GM18526 (cell line): Measurements from ENCODE around the gene TUBGCP2.

Experiments
- POLR2A ChIP-seq: IDR thresholded peaks from 3 replicates; pipeline ENCODE4 v1.6.1; 2011; ENCODE audit not compliant: insufficient read length; ENCODE audit errors: extremely low read depth

Gene TUBGCP2

DNA sequence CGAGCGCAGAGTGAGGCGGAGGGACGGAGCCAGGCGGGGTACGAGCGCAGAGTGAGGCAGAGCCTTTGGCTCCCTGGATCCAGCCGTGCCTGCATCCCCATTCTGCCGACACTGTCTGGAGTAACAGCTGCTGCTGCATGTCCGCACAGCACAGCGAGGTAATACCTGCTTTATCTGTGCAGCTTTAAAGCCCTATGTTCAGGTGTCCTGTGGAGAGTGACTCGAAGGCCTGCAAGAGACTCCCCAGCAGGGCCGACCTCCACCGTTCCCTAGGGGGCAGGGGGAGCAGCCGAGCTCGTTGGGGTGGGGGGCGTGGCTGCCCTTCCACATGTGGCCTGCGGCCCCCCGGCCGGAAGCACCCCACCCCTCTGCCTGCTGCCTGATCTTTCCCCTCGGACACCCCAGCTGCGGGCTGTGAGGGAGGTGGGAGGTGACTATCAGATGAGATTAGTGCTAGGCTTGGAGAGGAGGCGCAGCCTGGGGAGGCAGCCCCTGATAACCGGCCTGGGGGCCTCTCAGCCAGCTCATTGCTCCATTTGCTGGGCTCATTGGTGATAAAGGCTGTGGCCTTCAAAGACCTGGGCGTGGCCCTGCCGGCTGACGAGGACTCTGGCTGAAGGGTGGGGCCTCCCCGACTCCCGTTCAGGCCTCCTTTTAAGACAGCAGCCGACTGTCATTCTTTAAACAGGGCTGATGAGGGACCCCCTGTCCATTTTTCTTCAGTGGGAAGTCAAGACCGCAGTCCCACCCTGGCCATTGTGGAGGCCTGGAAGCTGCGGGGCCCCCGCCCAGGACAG, 63.0 kb downstream of the TUBGCP2 start:
- TF ChIP-seq POLR2A = no peak

DNA sequence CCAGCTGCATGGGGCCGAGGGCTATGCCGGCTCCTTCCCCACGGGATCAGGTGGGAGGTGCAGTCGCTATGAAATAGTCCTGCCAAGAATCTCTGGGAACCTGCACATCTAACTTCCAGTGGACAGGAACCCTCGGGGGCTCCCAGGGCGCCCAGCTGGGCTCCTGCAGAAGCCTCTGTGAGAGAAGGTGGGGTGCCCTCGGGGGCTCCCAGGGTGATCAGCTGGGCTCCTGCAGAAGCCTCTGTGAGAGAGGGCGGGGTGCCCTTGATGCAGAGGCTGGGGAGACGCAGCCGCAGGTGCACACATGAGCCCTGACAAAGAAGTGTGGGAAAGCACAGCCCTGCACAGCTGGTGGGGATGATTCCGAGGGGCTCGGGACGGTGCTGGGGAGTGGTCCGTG, 65.1 kb downstream of the TUBGCP2 start:
- no peak for TF ChIP-seq POLR2A

DNA sequence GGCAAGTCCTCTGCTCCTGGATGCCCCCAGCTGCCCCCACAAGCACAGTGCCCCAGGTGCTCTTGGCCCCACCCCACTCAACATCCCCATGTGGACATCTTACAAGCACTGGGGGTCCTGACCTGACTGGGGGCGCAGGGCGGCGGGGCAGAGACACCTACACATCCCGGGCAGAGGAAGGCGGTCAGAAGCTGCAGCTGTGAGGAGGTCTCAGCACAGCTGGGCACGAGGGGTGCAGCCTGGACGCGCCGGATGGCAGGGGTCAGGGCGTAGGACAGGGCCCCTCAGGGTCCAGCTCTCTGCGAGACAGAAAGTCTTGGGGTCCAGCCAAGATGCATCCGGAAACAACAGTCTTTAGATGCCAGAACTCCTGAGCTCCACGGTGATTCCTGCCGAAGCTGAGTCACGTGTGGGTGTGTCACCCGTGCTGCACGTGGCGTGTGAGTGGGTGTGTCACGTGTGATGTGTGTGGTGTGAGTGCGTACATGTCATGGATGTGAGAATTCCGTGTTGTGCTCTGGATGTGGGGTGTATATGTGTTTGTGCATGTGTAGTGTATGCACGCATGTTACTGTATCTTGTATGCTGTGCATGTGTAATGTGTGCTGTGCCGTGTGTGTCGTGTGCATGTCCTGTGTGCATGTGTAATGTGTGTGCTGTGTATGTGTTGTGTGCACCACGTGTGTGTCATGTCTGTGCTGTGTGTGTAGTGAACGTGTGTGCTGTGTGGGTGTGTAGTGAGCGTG, 65.9 kb downstream of the TUBGCP2 start:
- no peak for TF ChIP-seq POLR2A

DNA sequence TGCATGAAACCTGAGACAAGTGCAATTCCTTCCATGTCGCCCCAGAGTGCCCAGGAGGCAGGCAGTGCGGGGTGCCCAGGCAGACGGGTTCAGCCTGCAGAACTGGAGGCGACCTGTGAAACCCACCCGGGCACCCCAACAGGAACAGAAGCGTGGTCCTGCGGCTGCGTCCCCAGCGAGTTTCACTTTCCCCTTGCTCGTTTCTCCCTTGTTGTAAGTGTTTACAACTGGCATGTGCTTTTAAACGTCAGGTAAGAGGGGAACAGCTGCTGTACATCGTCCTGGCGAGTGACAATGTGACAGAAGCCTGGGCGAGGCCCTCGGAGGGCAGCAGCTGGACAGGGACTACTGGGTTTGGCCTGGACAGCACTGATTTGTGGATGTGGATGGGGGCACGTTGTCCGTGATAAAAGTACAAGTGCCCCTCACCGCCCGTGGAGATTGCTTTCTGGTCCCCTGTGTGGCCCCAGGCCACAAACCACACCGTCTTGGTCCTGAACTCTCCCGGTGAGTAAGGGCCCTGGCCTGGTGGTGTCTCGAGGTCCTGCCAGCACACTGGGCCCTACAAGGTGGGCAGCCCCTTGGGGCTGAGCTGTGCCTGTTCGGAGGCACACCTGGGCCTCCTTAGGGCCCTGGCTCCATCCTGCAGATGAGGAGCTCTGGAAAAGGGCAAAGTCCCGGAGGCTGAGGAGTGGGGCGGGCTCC, 67.0 kb downstream of the TUBGCP2 start:
- TF ChIP-seq POLR2A = no peak

DNA sequence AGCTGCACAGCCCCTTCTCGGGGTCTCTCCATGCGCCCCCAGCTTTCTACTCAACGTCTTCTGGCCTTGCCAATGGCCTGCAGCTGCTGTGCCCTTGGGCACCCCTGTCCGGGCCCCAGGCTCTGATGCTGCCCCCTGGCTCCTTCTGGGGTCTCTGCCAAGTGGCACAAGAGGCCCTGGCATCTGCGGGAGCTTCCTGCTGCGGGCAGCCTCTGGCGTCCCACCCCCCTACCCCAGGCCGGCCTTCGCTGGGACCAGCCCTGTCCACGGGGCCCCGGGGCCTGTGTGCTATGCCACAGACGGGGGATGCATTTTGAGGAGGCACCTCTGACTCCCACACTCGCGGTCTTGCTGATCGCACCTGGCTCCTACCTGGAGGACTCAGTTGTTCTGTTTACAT, 68.7 kb downstream of the TUBGCP2 start:
- TF ChIP-seq POLR2A = no peak

DNA sequence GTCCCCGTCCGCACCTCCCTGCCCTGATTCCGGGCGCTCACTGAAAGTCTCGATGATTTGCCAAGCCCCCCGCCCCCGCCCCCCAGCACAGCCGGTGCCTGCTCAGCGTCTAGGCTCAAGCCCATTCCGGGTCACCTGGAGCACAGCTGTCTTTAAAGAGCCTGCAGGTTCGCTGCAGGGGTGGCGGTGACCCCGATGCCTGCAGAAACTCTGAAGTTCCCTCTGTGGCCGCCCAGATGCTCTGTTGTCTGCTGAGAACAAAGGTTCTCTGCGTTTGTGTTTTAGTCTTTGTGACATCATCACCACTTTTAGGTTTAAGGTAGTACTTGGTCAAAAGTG, 70.2 kb downstream of the TUBGCP2 start:
- TF ChIP-seq POLR2A = no peak

DNA sequence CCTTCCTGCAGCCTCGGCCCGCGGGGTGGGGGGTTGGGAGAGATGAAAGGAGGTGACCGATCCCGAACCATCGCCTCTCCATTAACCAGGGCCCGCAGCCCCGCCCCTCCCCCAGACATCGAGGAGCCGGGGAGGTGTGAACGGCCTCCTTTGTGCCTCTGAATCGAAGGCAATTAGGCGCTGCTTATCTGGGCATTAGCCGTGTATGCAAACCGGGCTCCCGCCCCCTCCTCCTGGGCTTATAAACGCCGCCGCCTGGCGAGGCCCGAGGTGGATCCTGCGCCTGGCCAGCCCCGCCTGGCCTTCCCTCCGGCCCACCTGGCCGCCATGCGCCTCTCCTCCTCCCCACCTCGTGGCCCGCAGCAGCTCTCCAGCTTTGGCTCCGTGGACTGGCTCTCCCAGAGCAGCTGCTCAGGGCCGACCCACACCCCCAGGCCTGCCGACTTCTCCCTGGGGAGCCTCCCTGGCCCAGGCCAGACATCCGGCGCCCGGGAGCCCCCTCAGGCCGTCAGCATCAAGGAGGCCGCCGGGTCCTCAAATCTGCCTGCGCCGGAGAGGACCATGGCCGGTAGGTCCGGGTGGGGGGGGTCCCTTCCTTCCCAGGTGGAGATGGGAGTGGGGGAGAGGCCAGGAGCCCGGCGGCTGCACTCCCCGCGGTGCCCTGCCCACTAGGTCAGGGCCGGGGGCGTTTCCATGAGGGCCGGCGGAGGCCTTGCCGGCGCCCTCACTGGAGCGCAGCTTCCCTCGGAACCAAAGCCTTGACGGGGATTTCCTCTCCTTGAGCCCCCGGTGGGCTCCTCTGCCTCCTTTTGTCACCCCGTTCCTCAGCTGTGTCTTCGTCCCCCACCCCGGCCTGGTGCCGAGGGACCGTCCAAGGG, 70.8 kb downstream of the TUBGCP2 start, which contains the start of gene VENTX:
Gene VENTX, plus strand, starts transcription at position 268 of the 878 bp plus-strand sequence. Its CDS starts 60 bp downstream, at position 328.
- no peak for TF ChIP-seq POLR2A

DNA sequence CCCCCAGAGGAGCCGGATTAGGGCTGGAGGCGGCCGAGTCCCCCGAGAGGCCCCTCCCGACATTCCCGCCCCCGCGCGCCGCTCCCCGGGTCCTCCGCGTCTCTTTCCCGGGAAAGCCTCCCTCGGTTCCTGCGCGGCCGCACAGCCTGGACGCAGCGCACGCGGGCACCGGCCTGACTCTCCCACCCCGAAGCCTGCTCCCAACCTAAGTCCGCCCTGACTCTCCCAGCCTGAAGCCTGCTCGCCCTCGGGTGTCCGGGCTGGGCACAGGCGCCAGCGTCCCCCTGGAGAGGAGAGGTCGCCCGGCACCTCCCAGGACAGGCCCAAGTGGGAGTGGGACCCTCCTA, 71.5 kb downstream of the TUBGCP2 start:
- no peak for TF ChIP-seq POLR2A

DNA sequence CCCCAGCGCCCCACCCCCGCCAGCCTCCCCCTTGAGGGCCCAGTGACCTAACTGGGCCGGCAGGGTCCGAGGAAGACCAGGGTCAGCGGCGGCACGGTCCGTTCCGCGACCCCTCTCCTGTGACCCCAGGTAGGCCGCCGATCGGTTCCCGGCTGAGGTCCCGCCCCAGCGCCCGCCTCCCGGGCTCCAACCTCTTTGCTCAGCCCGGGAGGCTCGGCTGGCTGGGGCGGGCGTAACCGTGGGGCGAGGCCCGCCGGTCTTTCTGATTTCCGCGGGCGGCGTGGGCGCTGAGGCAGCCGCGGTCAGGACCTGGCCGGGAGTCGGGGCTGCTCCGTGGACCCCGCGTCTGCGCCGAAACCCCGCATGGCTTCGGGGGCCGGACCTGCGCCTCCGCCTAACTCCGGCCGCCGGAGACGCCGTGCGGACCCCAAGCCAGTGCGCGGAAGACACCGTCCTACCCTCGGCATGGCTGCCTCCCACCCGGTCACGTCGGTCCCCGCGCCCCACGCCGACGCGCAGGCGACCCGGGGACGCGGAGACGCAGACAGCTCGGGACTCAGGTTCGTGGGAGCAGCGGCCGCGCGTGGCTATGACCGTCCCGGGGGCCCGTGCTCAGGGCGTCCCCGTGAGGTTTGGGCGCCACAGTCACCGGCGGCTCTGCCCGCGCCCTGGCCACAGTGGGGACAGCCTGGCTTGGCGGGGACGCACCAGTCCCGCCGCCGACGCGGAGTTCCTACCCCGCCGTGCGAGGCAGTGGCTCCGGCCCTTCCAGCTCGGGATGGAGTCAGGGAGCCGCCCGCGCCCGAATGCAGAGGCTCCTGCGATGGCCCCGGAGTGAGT, 72.1 kb downstream of the TUBGCP2 start:
- no peak for TF ChIP-seq POLR2A

DNA sequence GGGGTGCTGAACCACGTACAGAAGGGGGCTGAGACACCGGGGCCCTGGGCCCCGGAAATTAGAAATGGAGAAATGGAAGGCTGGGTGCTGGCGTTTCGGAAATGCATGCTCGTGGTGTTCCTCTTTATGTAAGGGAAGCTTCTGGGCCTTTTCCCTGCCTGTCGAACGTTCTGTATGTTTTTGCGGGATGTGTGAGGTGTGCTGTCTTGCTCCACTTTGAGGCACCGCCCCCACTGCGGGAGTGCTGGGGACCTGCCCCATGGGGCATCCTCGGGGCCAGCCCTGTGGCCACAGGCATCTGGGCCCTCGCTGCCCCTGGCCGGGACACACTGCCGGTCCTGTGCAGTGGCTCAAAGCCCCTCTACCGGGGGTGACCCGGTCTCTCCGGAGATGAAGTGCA, 72.7 kb downstream of the TUBGCP2 start:
- no peak for TF ChIP-seq POLR2A

DNA sequence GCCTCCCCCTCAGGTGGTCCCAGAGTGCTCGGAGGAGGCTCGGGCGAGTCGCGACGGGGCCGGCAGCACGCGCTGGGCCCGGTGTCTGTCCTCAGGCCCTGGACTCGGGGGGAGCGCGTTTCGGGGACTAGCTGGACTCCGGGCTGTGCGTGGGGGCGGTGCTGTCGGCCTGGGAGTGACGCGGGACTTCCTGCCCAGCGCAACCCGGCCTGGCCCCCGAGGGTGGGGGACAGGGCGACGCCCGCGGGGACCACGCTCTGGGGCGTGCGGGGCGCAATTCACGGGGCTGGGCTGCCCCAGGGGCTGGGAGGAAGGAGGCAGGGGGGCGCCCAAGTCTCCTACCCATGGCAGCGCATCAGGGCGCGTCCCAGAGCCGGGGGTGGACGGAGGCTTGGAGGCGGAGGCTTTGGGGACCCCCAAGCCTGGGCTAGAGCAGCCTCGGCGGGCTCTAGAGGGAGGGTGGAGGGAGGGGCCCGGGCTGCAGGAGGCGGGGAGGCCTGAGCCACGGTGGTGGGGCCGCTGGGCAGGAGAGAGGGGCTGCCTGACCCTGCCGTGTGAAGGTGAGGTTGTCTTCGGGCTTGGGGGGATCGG, 73.3 kb downstream of the TUBGCP2 start:
- no peak for TF ChIP-seq POLR2A

DNA sequence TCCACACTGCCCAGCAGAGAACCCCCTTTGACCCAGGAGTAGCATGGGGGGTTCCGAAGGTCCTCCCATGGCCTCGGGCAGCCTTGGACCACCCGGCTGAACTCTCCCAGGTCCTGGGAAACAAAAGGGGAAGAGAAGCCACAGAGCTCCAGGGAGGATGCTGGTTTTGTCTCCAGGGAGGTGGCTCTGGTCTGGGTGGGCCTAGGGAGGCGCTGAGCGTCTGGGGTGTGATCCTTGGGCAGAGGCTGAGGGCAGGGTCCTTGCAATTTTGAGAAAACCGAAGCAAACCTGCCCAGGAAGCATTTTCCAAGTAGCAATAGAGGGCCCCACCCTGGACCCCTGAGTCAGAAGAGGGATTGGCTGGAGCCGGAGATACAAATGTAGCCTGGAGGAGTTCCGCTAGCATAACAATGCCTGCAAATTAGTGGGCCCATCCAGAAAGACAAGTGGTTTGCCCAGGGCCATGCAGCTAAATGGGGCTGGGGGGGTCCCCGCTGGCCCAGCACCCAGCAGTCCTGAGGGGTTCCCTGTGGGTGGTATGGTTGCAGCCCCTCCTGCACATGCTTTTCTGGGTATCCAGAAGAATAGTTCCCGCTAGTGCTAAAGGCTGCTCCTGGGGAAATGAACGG, 76.6 kb downstream of the TUBGCP2 start:
- TF ChIP-seq POLR2A = no peak

DNA sequence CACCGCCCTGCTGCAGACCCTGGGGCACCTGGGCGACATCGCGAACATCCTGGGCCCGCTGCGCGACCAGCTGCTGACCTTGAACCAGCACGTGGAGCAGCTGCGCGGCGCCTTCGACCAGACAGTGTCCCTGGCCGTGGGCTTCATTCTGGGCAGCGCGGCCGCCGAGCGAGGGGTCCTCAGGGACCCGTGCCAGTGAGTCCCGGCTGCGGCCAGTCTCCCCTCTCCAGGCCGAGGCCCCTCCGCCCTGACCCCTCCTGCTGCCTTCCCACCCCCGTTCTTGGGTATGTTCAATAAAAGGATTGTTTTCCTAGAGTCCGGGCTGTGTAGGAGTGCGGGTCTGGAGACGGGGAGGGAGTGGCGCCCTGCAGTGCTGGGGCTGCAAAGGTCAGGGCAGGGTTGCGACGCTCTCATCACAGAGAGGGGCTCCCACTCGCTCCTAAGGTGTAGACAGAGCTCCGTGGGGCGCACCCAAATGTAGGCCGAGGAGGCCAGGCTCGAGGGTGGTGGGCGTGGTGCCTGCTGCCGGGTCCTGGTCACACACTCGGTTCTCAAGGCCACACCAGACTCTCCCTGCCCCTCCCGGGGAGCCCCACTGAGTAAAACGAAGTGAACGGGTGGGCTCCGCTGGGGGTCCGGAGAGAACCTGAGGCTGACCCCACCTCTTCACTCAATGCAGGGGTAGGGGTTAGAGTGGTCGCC, 77.3 kb downstream of the TUBGCP2 start:
- TF ChIP-seq POLR2A = no peak
